Fibroblast of the aortic adventitia (primary cell): Measurements from ENCODE around the gene ACAA1. TPM values are rescaled to one million over a fixed set of nuclear protein-coding genes. Genes with fewer than 3 reads are reported as not detected.
"Not testable (repeated sequence)": the region's sequence is repeated elsewhere in the genome, so short reads cannot be mapped to it uniquely, and the experiment has no call there.

ENCODE experiments used
- DNase-seq: peaks from one replicate; pipeline ENCODE4 v3.0.0-alpha.2; 2010; ENCODE audit warnings: low read depth
- H3K4me3 ChIP-seq: 2 replicates; pipeline ENCODE4 v1.5.1; 2011; ENCODE audit warnings: low read depth, mild to moderate bottlenecking, control low read depth, low read length, moderate library complexity
- total RNA-seq: library from RNA; depleted of rRNA; stranded (reverse); fragments of >200 nt; gene quantifications from 2 replicates; pipeline ENCODE4 v1.2.3, GENCODE V29; 2012; ENCODE audit warnings: low replicate concordance
- TF ChIP-seq, protein P1 (sequence below): IDR thresholded peaks from 2 replicates; pipeline ENCODE4 v1.5.1; 2011; ENCODE audit warnings: mild to moderate bottlenecking, low read length, control low read depth, inconsistent platforms; ENCODE audit not compliant: insufficient read depth

Gene ACAA1
- total RNA-seq, 1 donor, result 20.6 TPM

DNA sequence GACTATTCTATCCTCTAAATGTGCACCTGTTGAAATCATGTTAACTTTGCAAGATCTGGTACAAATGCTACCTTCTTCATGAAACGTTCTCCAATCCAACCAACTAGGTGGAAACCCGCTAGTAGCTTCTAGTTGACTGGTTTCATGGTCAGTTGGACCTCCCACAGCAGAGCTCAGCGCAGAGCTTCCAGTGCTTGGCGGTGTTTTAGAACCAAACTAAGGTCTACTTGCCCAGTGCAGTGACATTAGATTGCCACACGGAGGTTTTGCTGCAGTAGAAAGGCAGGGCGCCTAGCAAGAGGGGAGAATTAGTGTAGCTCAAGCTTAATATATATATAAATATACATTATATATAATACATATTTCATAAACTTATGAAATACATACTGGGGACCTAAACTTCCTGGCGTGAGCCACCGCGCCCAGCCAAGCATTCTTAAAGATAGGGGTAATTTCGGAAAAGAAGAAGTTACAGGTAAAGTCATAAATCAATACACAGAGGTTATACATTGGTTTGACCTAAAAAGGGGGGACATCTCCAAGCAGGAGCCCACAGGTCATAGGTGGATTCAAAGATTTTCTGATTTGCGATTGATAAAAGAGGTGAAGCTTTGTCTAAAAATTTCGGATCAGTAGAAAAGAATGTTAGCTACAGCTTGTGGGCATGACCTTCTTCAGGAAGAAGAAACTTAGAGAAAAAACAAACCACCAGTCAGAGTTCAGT is 26.4 kb upstream of the ACAA1 start:
- DNase-seq, result no peak
- no peak overlapping the region for H3K4me3 ChIP-seq
- TF ChIP-seq, protein P1, sequence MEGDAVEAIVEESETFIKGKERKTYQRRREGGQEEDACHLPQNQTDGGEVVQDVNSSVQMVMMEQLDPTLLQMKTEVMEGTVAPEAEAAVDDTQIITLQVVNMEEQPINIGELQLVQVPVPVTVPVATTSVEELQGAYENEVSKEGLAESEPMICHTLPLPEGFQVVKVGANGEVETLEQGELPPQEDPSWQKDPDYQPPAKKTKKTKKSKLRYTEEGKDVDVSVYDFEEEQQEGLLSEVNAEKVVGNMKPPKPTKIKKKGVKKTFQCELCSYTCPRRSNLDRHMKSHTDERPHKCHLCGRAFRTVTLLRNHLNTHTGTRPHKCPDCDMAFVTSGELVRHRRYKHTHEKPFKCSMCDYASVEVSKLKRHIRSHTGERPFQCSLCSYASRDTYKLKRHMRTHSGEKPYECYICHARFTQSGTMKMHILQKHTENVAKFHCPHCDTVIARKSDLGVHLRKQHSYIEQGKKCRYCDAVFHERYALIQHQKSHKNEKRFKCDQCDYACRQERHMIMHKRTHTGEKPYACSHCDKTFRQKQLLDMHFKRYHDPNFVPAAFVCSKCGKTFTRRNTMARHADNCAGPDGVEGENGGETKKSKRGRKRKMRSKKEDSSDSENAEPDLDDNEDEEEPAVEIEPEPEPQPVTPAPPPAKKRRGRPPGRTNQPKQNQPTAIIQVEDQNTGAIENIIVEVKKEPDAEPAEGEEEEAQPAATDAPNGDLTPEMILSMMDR, result peak; percentile 12

- H3K4me3 ChIP-seq, DNase-seq: not testable (repeated sequence)
Observed at GRCh38 chr3:38160704-38161103, 23.8 kb upstream of the ACAA1 start.

DNA sequence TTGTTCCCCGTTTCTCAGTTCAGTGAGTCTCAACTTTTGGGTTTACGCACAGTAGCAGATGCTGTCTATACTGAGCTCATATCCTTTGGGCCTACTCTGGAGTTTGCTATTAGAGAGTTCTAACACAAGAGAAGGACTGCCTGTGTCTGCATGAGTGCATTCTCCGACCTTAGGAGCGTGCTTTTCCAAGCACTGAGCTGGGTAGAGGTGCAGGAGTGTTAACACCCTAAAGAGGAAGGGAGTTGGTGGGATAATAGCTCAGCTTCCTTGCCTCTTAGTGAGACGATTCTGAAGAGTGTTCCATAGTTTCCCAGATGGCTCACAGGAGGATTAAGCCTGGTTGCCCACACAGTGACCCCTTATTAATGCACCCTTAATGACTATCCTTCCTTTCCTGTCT is 21.5 kb upstream of the ACAA1 start:
- TF ChIP-seq, protein P1, result no peak
- H3K4me3 ChIP-seq, result no peak overlapping the region

GRCh38 chr3:38157595-38157994 is 20.7 kb upstream of the ACAA1 start:
- no peak overlapping the region for H3K4me3 ChIP-seq
- TF ChIP-seq, protein P1, result no peak
- no peak for DNase-seq

More for the DNA sequence above, 21.5 kb upstream of the ACAA1 start:
- DNase-seq, result no peak

- TF ChIP-seq, protein P1, result no peak
- DNase-seq, result no peak
- H3K4me3 ChIP-seq, result no peak overlapping the region
Observed at GRCh38 chr3:38157117-38157516, 20.2 kb upstream of the ACAA1 start.

GRCh38 chr3:38155825-38156224 is 18.9 kb upstream of the ACAA1 start:
- TF ChIP-seq, protein P1, result no peak

DNA sequence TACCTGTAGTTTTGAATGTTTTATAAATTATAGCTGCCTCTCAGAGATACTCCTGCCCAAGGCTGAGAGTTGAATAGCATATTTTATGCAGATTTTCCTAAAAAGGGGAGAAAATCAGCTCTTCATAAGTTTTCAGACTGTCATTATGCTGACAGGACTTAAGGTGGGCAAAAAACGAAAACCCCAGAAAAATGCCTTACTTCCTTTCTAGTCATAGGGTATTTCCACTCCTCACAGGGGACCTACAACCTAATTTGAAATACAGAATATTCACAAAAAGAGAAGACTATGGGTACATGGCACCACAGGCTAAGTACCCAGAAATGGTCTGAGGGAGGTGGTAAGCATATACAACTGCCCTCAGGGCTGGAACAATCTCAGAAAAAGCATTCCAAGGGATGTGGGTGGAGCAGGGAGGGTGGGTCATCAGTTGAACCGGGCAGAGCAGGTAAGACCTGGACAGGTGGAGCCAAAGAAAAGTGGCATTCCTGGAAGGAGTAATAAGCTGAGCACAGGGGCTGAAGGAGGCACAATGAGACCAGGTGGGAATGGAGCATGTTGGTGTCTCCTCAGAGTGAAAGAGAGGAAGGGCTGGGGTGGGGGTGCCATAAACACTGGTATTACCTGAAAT is 17.8 kb upstream of the ACAA1 start:
- no peak overlapping the region for H3K4me3 ChIP-seq
- TF ChIP-seq, protein P1, result no peak
- no peak for DNase-seq

More at GRCh38 chr3:38155825-38156224, 18.9 kb upstream of the ACAA1 start:
- no peak for DNase-seq
- H3K4me3 ChIP-seq, result no peak overlapping the region
